ENCODE measurements around the gene ACCS.

ACCS gene

DNA sequence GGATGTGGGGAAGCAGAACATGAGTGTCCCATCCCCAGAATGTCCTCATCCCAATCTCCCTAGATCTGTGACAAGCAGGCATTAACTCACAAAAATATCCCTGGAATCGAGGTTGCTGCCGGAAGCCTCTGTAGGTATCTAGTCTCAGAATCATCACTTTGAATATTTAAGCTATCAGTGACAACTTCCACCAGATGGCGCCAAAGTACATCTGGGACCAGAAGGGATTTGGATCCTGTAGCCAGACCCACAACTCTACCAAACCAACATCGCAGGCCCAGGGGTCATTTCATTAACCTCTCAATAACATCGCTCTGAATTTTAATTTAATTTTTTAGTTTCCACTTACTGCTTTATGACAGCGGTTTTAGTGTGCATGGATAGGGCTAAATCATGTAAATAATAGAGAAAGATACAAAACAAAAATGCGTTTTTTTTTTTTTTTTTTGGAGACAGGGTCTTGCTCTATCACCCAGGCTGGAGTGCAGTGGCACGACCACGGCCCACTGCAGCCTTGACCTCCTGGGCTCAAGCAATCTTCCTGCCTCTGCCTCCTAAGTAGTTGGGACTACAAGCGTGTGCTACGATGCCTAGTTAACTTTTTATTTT is 28.3 kb downstream of the ACCS start:
- DNase-seq: no peak

DNA sequence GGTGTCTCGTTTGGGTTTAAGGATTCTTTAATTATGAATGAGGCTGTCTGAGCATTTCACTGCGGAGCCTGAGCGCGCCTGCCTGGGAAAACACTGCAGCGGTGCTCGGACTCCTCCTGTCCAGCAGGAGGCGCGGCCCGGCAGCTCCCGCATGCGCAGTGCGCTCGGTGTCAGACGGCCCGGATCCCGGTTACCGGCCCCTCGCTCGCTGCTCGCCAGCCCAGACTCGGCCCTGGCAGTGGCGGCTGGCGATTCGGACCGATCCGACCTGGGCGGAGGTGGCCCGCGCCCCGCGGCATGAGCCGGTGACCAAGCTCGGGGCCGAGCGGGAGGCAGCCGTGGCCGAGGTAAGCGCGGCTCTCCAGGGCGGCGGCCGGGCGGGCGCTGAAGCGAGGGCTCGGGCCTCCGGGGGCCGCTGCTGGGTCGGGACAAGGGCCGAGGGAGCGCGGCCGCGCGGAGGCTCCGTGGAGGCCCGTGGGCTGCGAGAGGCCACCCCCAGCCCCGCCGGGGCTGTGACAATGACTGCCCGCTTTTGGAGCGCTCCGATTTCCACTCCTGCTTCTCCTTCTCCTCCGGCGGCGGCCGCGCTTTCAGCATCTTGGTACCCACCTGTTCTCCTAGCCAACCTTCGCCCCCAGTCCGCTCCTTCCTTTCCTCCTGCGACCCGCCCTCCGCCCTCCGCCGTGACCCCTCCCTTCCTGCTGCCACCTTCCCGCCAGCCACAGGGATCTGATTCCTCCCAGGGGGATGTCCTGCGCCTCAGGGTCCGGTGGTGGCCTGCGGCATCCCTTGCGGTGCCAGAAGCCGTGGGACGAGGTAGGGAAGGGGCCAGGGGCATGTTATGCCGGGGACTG is 29.7 kb downstream of the ACCS start, which contains the start of gene EXT2:
Gene EXT2 (plus strand): TSS at position 173 of the 854 bp plus-strand sequence. CDS start 12,035 bp downstream, outside the sequence.
- no peak for DNase-seq

DNA sequence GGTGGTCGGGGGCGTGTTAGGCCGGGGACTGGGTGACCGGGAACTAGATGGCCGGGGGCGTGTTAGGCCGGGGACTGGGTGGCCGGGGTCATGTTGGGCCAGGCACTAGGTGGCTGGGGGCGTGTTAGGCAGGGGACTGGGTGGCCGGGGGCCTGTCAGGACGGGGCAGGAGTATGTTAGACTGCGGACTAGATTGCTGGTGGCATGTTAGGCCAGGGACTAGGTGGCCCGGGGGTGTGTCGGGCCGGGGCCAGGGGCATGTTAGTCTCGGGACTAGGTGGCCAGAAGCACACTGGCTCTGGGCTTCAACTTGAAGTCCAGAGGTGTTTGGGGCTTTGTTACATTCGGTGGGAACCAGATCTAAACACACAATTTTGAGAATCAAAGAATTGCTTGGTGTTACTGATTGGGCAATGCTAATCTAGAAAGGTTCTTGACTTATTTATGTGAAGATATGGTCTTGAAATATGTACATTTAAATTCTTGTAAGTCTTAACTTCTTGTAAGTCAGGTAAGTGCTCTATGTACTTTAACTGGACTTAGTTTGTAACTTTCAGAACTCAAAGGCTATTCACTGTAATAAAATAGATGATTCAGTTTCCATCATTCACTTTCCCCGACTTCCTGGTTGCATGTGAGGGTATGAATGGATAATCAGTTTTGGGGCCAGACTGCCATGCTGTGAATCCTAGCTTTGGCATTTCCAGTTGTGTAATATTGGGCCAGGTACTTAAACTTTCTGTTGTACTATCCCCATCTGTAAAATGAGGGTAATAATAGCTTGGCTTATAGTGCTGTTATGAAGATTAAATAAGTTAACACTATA is 30.5 kb downstream of the ACCS start:
- no peak for DNase-seq

DNA sequence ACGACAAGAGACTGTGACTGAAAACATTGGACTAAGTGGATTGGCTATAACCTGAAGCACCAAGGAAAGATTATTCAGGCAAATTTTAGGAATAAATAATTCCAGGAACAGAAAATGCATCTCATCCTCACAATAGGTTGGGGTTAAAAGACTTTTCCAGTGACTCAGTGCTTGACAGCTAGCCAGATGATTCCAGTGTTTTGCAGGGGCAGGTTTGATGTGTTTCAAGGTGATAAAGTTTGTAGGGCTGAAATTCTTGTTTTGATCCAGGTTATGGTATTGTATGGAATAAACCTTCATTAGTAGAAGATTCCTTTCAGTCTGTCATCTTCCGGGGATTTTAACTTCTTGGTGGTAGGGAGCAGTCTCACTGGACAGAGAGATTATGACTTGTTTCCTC is 31.8 kb downstream of the ACCS start:
- no peak for DNase-seq

- no peak for DNase-seq
Measured at GRCh38 chr11:44101098-44101497, 35.0 kb downstream of the ACCS start.

DNA sequence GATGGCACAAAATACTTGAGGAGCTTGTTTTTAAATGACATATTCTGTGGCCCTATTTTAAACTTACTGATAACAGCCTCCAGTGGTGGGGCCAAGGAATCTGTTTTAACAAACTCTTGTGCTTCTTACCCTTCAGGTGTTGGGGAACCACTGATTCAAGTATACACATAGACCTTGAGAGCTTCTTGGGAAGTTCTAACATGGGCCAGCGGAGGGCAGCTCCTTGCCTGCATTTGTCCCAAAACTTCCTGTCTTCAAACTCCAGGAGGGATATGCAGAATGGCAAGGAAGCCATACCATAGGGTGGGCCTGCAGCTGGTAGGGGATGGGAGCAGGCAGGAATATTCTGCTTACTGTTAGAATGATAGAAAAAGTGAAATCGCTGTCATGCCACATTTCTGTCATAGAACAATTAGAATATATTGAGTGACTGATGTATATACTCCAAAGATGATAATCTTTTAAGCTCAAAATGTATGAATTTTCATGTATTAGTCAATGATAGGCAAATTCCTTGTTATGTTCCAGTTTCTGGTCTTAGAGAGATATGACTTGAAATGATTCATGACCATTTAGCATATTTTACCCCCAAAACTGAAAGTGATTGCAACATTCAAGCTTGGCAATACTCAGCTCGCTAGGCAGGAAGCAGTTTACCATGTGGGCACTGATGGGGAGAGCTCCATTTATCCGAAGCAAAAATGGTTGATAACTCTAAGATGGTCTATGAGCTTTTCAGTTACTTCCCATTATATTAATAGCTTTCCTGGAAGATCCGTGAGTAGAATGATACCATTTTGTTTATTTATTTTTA is 38.6 kb downstream of the ACCS start:
- DNase-seq: no peak

- no peak for DNase-seq
Measured at GRCh38 chr11:44108260-44108659, 42.2 kb downstream of the ACCS start.

DNA sequence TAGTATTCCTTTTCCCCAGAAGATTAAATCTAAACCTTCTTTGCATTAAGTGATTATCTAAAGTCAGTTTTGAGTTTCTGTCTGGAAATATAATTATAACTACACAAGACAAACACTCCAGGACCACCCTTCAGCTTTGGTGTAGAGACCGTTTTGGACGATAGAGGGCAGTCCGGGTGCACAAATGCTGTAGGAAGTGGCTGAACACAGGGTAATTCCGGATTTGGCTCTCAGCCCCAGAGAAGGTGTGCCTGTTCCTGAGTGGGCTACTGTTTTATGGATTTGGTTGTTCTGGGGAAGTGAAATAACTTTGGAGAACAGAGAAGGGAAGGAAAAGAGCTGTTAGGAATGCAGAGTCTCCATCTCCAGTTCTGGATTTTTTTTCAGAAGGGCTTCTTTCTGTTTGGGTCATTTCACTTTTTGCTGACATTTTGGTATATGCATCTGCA is 44.2 kb downstream of the ACCS start:
- DNase-seq: no peak

- no peak for DNase-seq
Measured at GRCh38 chr11:44112091-44112821, 46.2 kb downstream of the ACCS start.

DNA sequence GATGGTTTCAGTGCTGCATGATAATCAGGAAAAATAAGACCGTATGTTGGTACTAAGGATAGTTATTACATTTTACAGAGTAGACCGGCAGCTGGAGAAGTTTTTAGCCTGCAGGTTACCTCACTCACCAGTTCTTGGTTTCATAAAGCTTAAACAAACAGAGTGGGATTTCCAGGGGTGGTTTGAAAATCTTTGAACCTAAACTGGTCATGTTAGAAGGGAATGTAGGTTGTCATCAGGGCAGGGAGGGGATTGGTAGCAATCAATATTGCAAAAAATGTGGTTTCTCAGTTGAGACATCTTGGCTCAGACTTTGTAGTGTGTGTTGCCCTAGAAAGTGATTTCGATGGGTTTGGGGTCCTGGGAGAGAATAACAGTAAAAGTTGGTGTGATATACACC is 46.9 kb downstream of the ACCS start:
- DNase-seq: no peak

- no peak for DNase-seq
Measured at GRCh38 chr11:44113572-44113971, 47.5 kb downstream of the ACCS start.

GRCh38 chr11:44116234-44116830 is 50.3 kb downstream of the ACCS start:
- DNase-seq: no peak

DNA sequence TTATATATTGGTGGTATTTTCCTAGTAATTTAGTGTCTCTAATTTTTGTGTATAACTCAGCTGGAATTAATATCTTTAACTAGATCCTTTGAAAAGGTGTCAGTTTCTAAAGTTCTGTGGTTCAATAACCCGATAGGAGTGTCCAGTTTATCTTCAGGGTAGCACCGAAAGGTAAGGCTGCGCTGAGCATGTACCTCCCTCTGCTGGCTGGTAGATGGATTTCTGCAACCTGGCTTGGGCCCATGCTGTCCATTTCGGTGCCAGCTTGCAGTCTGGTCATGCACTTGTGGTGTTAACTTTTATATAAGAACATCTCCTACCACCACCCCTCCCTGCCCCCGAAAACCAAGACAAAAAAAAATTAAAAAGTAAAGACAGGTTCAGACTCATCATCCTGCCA is 54.1 kb downstream of the ACCS start:
- no peak for DNase-seq

- DNase-seq: no peak
Measured at GRCh38 chr11:44125598-44125997, 59.5 kb downstream of the ACCS start.

DNA sequence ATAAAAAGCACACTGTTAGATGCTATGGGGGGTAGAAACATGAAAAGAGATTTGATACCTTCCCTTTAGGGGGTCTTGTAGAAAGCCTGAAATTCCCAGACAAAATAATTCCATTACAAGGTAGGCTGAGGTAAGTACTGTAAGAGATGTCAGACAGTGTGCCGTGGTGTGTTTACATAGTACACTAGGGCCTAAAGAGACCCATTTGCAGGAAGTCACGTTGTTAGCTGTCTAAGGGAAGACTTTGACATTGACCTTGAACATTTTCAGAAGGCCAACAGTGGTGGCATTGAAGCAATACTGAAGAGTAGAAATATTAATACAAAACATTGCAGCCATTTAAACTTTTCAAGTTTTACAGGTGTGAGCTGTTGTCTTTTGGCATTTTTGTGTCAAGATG is 60.2 kb downstream of the ACCS start:
- no peak for DNase-seq

- no peak for DNase-seq
Measured at GRCh38 chr11:44127130-44127529, 61.1 kb downstream of the ACCS start.

- no peak for DNase-seq
Measured at GRCh38 chr11:44128729-44129128, 62.7 kb downstream of the ACCS start.

DNA sequence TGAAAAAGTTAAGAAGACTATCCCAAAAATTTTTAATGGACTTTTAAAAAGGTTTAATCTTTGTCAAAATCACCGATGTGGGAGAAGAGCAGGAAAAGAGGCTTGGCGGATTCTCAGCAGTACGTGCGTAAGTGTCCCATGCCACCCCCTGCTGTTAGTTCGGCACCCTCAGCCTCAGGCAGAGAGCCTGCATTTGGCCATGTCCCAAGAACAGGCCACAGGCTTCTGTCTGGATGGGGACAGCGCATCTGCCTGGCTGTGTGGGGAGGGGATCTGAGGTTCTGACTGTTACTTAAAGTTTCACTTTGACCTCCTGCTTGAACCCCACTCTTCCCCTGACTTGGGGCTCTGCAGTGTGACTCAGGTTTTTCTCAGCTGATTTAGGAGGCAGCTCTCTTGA is 64.7 kb downstream of the ACCS start:
- DNase-seq: no peak

DNA sequence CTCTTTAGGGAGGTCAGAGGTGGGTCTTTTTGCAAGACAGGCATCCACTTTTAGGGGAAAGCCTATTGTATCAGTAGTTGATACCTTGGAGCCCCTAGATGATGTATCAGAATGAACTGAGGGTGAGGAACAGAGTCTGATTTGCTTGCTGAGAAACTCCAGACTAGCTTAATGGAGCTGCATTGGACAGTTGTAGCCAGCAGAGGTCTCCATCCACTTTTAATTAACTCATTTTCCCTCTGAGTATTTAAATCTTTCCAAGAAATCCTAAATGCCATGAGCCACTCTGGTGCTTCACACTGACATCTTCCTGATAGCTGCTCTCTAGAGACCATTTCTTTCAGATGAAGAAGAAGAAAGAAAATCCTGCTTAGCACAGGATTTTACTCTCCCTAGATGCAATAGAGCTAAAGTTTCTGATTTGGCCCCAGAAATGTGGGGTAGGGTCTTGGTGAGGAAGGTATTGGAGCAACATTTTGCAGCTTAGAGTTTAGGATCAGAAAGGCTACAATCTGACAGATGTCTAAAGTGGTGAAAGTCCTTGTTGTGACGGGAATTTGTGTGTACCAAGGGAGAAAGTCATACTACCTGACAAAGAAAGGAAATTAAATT is 67.4 kb downstream of the ACCS start:
- DNase-seq: no peak
